NCI-H2081 treated with DMSO at 0.1 percent for 48 hours (cell line): ENCODE measurements around the gene IL1A.
"Not testable (repeated sequence)": the region's sequence is repeated elsewhere in the genome, so short reads cannot be mapped to it uniquely, and the experiment has no call there.

Experiments used
- DNase-seq: peaks from one replicate; lab custom pipeline; 2025; lab: John Stamatoyannopoulos, UW

Gene IL1A

GRCh38 chr2:112784199-112785189 lies at the start of gene IL1A:
IL1A (minus strand) TSS chr2:112784493; CDS start chr2:112783770, 723 bp downstream.
- DNase-seq = no peak

GRCh38 chr2:112833976-112834375 lies 49.7 kb upstream of the IL1A start:
- no peak for DNase-seq

- not testable (repeated sequence) for DNase-seq
Measured at GRCh38 chr2:112833639-112833931, 49.3 kb upstream of the IL1A start.

- DNase-seq = no peak
Measured at GRCh38 chr2:112832841-112833638, 48.7 kb upstream of the IL1A start.

- no peak for DNase-seq
Measured at GRCh38 chr2:112831946-112832840, 47.9 kb upstream of the IL1A start.

- DNase-seq = no peak
Measured at GRCh38 chr2:112831513-112831845, 47.2 kb upstream of the IL1A start.

- DNase-seq = no peak
Measured at GRCh38 chr2:112830682-112831512, 46.6 kb upstream of the IL1A start.

- no peak for DNase-seq
Measured at GRCh38 chr2:112829961-112830681, 45.8 kb upstream of the IL1A start.

GRCh38 chr2:112829101-112829960 lies 45.0 kb upstream of the IL1A start:
- no peak for DNase-seq

- no peak for DNase-seq
Measured at GRCh38 chr2:112828251-112828691, 44.0 kb upstream of the IL1A start.

GRCh38 chr2:112827604-112828185 lies 43.4 kb upstream of the IL1A start:
- no peak for DNase-seq

GRCh38 chr2:112827009-112827408 lies 42.7 kb upstream of the IL1A start:
- DNase-seq = no peak

GRCh38 chr2:112825706-112826105 lies 41.4 kb upstream of the IL1A start:
- no peak for DNase-seq

- no peak for DNase-seq
Measured at GRCh38 chr2:112824694-112825085, 40.4 kb upstream of the IL1A start.

GRCh38 chr2:112821682-112822081 lies 37.4 kb upstream of the IL1A start:
- DNase-seq = no peak

GRCh38 chr2:112821142-112821541 lies 36.8 kb upstream of the IL1A start:
- DNase-seq = no peak

- DNase-seq = no peak
Measured at GRCh38 chr2:112820343-112820742, 36.0 kb upstream of the IL1A start.

GRCh38 chr2:112819081-112819480 lies 34.8 kb upstream of the IL1A start:
- no peak for DNase-seq
